ENCODE data around the gene GPHN. TPM values are rescaled to one million over a fixed set of nuclear protein-coding genes. Genes with fewer than 3 reads are reported as not detected.

GPHN gene
- total RNA-seq, 1 donor, result 8.3 TPM

- Histone ChIP-seq H3K9me3 (ENCODE audit: low read depth, low read length) (no peaks in the 10 kb centered on the region), H3K4me1 (ENCODE audit: insufficient read depth, low read length) (no peaks in the 10 kb centered on the region), H3K4me3 (ENCODE audit: insufficient read depth, low read length) (no peak overlapping the region), H2AFZ (ENCODE audit: low read length) (no peak overlapping the region), H3K27ac (ENCODE audit: low read depth, low read length) (no peak overlapping the region), H4K20me1 (ENCODE audit: insufficient read depth, low read length) (no peaks in the 10 kb centered on the region), H3K79me2 (ENCODE audit: insufficient read depth, low read length) (no peaks in the 10 kb centered on the region), H3K36me3 (ENCODE audit: insufficient read depth, low read length) (no peaks in the 10 kb centered on the region), H3K27me3 (ENCODE audit: insufficient read depth, low read length) (no peaks in the 10 kb centered on the region), H3K4me2 (ENCODE audit: insufficient read depth, low read length) (no peak overlapping the region)
- DNase-seq (ENCODE audit: insufficient read length, low spot score, missing footprints), result no peak
- TF ChIP-seq, protein P1, sequence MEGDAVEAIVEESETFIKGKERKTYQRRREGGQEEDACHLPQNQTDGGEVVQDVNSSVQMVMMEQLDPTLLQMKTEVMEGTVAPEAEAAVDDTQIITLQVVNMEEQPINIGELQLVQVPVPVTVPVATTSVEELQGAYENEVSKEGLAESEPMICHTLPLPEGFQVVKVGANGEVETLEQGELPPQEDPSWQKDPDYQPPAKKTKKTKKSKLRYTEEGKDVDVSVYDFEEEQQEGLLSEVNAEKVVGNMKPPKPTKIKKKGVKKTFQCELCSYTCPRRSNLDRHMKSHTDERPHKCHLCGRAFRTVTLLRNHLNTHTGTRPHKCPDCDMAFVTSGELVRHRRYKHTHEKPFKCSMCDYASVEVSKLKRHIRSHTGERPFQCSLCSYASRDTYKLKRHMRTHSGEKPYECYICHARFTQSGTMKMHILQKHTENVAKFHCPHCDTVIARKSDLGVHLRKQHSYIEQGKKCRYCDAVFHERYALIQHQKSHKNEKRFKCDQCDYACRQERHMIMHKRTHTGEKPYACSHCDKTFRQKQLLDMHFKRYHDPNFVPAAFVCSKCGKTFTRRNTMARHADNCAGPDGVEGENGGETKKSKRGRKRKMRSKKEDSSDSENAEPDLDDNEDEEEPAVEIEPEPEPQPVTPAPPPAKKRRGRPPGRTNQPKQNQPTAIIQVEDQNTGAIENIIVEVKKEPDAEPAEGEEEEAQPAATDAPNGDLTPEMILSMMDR (IDR thresholded peaks at IDR 0.05; ENCODE audit: extremely low read depth, low read depth, low read length), result no peak
These were observed 30.4 kb upstream of the GPHN start for GRCh38 chr14:66477567-66477966.

- Histone ChIP-seq H3K4me2 (ENCODE audit: insufficient read depth, low read length) (no peak overlapping the region), H3K36me3 (ENCODE audit: insufficient read depth, low read length) (no peaks in the 10 kb centered on the region), H3K27ac (ENCODE audit: low read depth, low read length) (no peak overlapping the region), H3K4me3 (ENCODE audit: insufficient read depth, low read length) (no peak overlapping the region), H2AFZ (ENCODE audit: low read length) (no peak overlapping the region), H3K9me3 (ENCODE audit: low read depth, low read length) (no peaks in the 10 kb centered on the region), H4K20me1 (ENCODE audit: insufficient read depth, low read length) (no peaks in the 10 kb centered on the region), H3K4me1 (ENCODE audit: insufficient read depth, low read length) (no peaks in the 10 kb centered on the region), H3K79me2 (ENCODE audit: insufficient read depth, low read length) (no peaks in the 10 kb centered on the region), H3K27me3 (ENCODE audit: insufficient read depth, low read length) (no peaks in the 10 kb centered on the region)
- no peak for DNase-seq (ENCODE audit: insufficient read length, low spot score, missing footprints)
- TF ChIP-seq, protein P1 (IDR thresholded peaks at IDR 0.05; ENCODE audit: extremely low read depth, low read depth, low read length), result no peak
These were observed 25.1 kb upstream of the GPHN start for GRCh38 chr14:66482873-66483272.

DNA sequence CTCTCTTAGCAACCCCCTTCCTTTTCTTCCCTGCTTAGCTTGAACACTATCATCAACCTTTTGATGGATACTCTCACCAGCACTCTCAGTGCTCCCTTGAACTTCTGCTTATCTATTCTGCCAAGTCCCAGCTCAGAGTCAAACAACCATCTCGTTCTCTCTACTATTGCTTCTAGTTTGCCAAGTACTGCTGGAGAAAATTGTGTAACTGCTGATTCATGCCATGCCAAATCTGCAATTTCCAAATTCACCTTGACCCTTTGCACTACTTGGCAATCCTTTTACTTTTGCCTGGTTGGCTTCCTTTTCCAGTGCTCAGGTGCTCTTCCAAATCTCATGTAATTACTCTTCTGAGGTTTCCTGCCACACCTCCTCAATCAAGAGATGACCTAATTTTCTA, 24.6 kb upstream of the GPHN start:
- Histone ChIP-seq H3K4me2 (ENCODE audit: insufficient read depth, low read length) (no peak overlapping the region), H3K4me3 (ENCODE audit: insufficient read depth, low read length) (no peak overlapping the region), H3K9me3 (ENCODE audit: low read depth, low read length) (no peaks in the 10 kb centered on the region), H3K4me1 (ENCODE audit: insufficient read depth, low read length) (no peaks in the 10 kb centered on the region), H3K79me2 (ENCODE audit: insufficient read depth, low read length) (no peaks in the 10 kb centered on the region), H4K20me1 (ENCODE audit: insufficient read depth, low read length) (no peaks in the 10 kb centered on the region), H3K36me3 (ENCODE audit: insufficient read depth, low read length) (no peaks in the 10 kb centered on the region), H3K27me3 (ENCODE audit: insufficient read depth, low read length) (no peaks in the 10 kb centered on the region), H3K27ac (ENCODE audit: low read depth, low read length) (no peak overlapping the region), H2AFZ (ENCODE audit: low read length) (no peak overlapping the region)
- TF ChIP-seq, protein P1 (IDR thresholded peaks at IDR 0.05; ENCODE audit: extremely low read depth, low read depth, low read length), result no peak
- no peak for DNase-seq (ENCODE audit: insufficient read length, low spot score, missing footprints)

- Histone ChIP-seq H3K4me1 (ENCODE audit: insufficient read depth, low read length) (no peaks in the 10 kb centered on the region), H3K4me3 (ENCODE audit: insufficient read depth, low read length) (no peak overlapping the region), H3K9me3 (ENCODE audit: low read depth, low read length) (no peaks in the 10 kb centered on the region), H3K79me2 (ENCODE audit: insufficient read depth, low read length) (no peaks in the 10 kb centered on the region), H3K36me3 (ENCODE audit: insufficient read depth, low read length) (no peaks in the 10 kb centered on the region), H3K4me2 (ENCODE audit: insufficient read depth, low read length) (no peak overlapping the region), H4K20me1 (ENCODE audit: insufficient read depth, low read length) (no peaks in the 10 kb centered on the region), H2AFZ (ENCODE audit: low read length) (no peak overlapping the region), H3K27me3 (ENCODE audit: insufficient read depth, low read length) (no peaks in the 10 kb centered on the region), H3K27ac (ENCODE audit: low read depth, low read length) (no peak overlapping the region)
- TF ChIP-seq, protein P1 (IDR thresholded peaks at IDR 0.05; ENCODE audit: extremely low read depth, low read depth, low read length), result no peak
- DNase-seq (ENCODE audit: insufficient read length, low spot score, missing footprints), result no peak
These were observed 22.9 kb upstream of the GPHN start for GRCh38 chr14:66485029-66485428.
